ENCODE data around the gene CACNA1I. TPM values are rescaled to one million over a fixed set of nuclear protein-coding genes. Genes with fewer than 3 reads are reported as not detected.

The CACNA1I gene
- total and polyA plus RNA-seq, 2 experiments from 2014 or later = 0.17 to 0.21 TPM

GRCh38 chr22:39648630-39648950 is 78.0 kb downstream of the CACNA1I start:
- no peaks in the 10 kb centered on the region for H4K20me1 ChIP-seq (ENCODE audit: insufficient read depth, poor library complexity, severe bottlenecking)
- H3K36me3 ChIP-seq (replicated peaks; ENCODE audit: insufficient read depth, low read depth) = no peaks in the 10 kb centered on the region
- DNase-seq (ENCODE audit: low spot score) = no peak
- no peak overlapping the region for H2AFZ ChIP-seq
- no peaks in the 10 kb centered on the region for H3K4me1 ChIP-seq (ENCODE audit: insufficient read depth)
- no peak overlapping the region for H3K4me3 ChIP-seq
- no peaks in the 10 kb centered on the region for H3K9me3 ChIP-seq (ENCODE audit: low read depth)
- WGBS (ENCODE audit: low lambda C conversion rate, missing lambda C conversion rate) = 62% methylated on average over 5 of the region's 5 CpGs
- no peak for TF ChIP-seq EZH2phosphoT487 (IDR thresholded peaks at IDR 0.05; ENCODE audit: low read depth, severe bottlenecking, unreplicated experiment)
- TF ChIP-seq EZH2 (IDR thresholded peaks at IDR 0.05; ENCODE audit: borderline replicate concordance) = no peak
- TF ChIP-seq CTCF (IDR thresholded peaks at IDR 0.05; ENCODE audit: poor library complexity) = no peak
- no peaks in the 10 kb centered on the region for H3K27me3 ChIP-seq
- H3K79me2 ChIP-seq = no peaks in the 10 kb centered on the region
- no peak overlapping the region for H3K27ac ChIP-seq
- H3K9me2 ChIP-seq (replicated peaks; ENCODE audit: insufficient read depth) = no peaks in the 10 kb centered on the region
- H3K4me2 ChIP-seq = no peak overlapping the region

- TF ChIP-seq EZH2phosphoT487 (IDR thresholded peaks at IDR 0.05; ENCODE audit: low read depth, severe bottlenecking, unreplicated experiment) = no peak
- no peak for TF ChIP-seq EZH2 (IDR thresholded peaks at IDR 0.05; ENCODE audit: borderline replicate concordance)
- no peak for TF ChIP-seq CTCF (IDR thresholded peaks at IDR 0.05; ENCODE audit: poor library complexity)
- no peak overlapping the region for H2AFZ ChIP-seq
- H3K4me3 ChIP-seq = no peak overlapping the region
- H3K36me3 ChIP-seq (replicated peaks; ENCODE audit: insufficient read depth, low read depth) = no peaks in the 10 kb centered on the region
- 98% methylated on average over 34 of the region's 41 CpGs for WGBS (ENCODE audit: low lambda C conversion rate, missing lambda C conversion rate)
- H3K9me3 ChIP-seq (ENCODE audit: low read depth) = no peaks in the 10 kb centered on the region
- DNase-seq (ENCODE audit: low spot score) = no peak
- H3K9me2 ChIP-seq (replicated peaks; ENCODE audit: insufficient read depth) = no peaks in the 10 kb centered on the region
- no peaks in the 10 kb centered on the region for H3K4me1 ChIP-seq (ENCODE audit: insufficient read depth)
- H3K27ac ChIP-seq = no peak overlapping the region
- H3K4me2 ChIP-seq = no peak overlapping the region
- no peaks in the 10 kb centered on the region for H3K27me3 ChIP-seq
- H3K79me2 ChIP-seq = no peaks in the 10 kb centered on the region
- H4K20me1 ChIP-seq (ENCODE audit: insufficient read depth, poor library complexity, severe bottlenecking) = no peaks in the 10 kb centered on the region
Measured at GRCh38 chr22:39649500-39650089, 79.0 kb downstream of the CACNA1I start.

- WGBS (ENCODE audit: low lambda C conversion rate, missing lambda C conversion rate) = 89% methylated on average over 24 of the region's 24 CpGs
- no peak for TF ChIP-seq EZH2 (IDR thresholded peaks at IDR 0.05; ENCODE audit: borderline replicate concordance)
- no peak for TF ChIP-seq CTCF (IDR thresholded peaks at IDR 0.05; ENCODE audit: poor library complexity)
- no peak for TF ChIP-seq EZH2phosphoT487 (IDR thresholded peaks at IDR 0.05; ENCODE audit: low read depth, severe bottlenecking, unreplicated experiment)
- no peak overlapping the region for H2AFZ ChIP-seq
- peaks cover 4% of the 10 kb centered on the region for H3K27me3 ChIP-seq
- no peaks in the 10 kb centered on the region for H3K9me2 ChIP-seq (replicated peaks; ENCODE audit: insufficient read depth)
- H3K4me1 ChIP-seq (ENCODE audit: insufficient read depth) = no peaks in the 10 kb centered on the region
- no peaks in the 10 kb centered on the region for H3K9me3 ChIP-seq (ENCODE audit: low read depth)
- H3K27ac ChIP-seq = no peak overlapping the region
- no peak overlapping the region for H3K4me3 ChIP-seq
- H3K36me3 ChIP-seq (replicated peaks; ENCODE audit: insufficient read depth, low read depth) = no peaks in the 10 kb centered on the region
- no peaks in the 10 kb centered on the region for H3K79me2 ChIP-seq
- no peak overlapping the region for H3K4me2 ChIP-seq
- DNase-seq (ENCODE audit: low spot score) = no peak
- H4K20me1 ChIP-seq (ENCODE audit: insufficient read depth, poor library complexity, severe bottlenecking) = no peaks in the 10 kb centered on the region
Measured at GRCh38 chr22:39651053-39651996, 80.8 kb downstream of the CACNA1I start.
